GM10266 (cell line): ENCODE measurements around the gene SLC39A3.

ENCODE experiments used
- DNase-seq: peaks from one replicate; pipeline ENCODE4 v3.0.0; 2012; ENCODE audit errors: extremely low spot score
- TF ChIP-seq, protein P1 (sequence below): IDR thresholded peaks from 2 replicates; pipeline ENCODE4 v1.5.1; 2012; ENCODE audit warnings: mild to moderate bottlenecking, low read depth; ENCODE audit not compliant: control insufficient read depth, insufficient read depth; ENCODE audit errors: missing control alignments

The SLC39A3 gene

DNA sequence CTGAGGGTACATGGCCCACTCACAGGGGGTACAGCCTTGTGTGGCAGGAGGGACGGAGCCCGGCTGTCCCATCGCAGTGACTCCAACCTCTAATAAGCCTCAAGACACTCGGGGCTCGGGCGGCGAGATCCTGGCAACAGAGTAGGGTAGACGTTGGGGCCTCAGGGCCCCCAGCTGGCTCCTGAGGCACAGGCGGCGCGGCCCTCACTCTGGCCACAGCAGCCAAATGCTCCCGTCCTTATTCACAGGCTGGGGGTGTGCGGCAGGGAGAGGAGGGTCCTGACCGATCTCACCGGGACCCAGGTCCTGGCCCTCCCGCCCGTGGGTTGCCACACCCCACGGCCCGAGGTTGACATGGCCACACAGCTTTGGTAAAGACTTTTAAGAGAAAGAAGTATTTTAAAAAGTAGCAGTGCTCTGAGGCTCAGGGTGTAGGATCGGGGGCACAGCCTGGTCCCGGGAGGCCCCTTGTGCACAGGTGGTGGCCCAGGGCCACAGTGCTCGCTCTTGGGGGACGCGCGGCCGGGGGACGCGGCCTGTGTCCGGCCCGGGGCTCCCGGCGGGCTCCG is 7.6 kb downstream of the SLC39A3 start:
- no peak for DNase-seq
- TF ChIP-seq, protein P1, sequence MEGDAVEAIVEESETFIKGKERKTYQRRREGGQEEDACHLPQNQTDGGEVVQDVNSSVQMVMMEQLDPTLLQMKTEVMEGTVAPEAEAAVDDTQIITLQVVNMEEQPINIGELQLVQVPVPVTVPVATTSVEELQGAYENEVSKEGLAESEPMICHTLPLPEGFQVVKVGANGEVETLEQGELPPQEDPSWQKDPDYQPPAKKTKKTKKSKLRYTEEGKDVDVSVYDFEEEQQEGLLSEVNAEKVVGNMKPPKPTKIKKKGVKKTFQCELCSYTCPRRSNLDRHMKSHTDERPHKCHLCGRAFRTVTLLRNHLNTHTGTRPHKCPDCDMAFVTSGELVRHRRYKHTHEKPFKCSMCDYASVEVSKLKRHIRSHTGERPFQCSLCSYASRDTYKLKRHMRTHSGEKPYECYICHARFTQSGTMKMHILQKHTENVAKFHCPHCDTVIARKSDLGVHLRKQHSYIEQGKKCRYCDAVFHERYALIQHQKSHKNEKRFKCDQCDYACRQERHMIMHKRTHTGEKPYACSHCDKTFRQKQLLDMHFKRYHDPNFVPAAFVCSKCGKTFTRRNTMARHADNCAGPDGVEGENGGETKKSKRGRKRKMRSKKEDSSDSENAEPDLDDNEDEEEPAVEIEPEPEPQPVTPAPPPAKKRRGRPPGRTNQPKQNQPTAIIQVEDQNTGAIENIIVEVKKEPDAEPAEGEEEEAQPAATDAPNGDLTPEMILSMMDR: no peak

DNA sequence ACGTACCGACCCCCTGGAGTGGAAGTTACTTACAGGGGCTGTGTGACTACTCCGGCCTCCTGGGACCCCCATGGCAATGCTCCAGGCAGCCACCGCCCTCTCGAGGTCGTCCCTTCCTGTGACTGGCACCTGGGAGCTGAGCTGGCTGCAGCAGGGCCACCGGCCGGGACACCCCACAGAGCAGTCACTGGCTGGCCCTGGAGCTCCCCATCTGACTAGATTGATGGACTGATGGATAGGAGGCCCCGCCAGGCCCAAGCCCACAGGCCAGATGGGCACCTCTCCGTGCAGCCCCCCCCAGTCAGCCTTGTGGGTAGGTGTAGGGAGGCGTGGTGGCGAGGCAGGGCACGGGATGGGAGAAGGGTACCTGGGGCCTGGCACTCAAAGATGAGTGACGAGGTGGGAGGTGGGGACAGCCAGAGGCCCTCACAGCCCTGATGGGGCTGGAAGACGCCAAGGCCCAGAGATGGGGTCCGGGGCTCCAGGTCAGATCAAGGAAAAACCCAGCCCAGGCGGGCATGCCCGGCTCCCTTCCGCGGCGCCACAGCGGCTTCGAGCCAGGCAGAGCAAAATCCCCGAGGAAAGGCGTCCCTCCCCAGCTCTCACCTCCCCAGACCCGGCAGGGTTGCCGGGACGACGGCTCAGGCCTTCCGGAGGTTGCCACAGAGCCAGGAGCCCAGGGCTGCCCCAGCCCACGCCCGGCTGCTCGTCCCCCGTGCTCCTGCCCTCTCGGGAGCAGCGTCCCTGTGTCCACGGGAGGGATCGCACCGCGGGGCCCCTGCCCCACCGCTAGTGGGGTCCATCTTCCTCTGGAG is 8.4 kb downstream of the SLC39A3 start:
- TF ChIP-seq, protein P1: no peak
- no peak for DNase-seq

DNA sequence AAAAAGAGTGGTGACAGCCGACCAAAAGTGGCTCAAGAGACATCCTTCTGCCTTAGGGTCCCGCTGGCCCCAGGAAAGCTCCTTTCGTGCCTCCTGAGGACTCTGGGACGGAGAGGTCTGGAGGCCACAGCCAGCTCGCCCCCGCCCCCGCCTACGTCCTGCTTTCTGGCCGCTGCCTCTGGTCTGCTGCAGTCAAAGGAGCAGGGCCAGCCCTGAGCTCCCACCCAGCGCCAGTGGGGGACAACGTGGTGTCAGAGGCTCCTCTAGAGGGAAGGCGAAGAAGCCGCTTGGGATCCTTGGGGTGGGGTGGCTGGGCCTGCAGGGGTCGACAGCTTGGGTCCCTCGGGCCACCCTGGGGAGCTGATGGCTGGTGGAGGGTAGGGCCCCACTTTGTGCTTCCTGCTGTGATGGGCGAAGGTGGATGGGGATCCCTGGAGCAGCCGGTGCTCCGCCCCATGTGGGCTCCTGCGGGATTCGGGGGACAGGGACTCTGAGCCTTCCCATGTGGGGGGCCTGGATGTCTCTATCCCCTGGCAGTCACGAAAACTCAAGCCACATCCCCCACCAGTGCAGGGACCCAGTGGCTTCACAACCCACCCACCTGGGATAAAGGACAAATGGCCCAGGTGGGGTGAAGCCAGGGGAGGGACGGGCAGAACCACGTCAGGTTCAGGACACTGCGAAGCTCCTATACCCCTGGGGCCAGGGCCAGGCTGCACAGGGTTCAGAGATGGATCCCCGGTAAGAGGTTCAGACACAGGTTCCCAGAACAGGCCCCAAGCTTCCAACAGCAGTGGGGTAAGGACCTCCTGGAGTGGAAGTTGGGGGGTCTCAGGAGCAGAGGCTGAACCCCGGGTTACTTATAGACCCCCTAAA is 9.6 kb downstream of the SLC39A3 start:
- TF ChIP-seq, protein P1: no peak
- DNase-seq: no peak

DNA sequence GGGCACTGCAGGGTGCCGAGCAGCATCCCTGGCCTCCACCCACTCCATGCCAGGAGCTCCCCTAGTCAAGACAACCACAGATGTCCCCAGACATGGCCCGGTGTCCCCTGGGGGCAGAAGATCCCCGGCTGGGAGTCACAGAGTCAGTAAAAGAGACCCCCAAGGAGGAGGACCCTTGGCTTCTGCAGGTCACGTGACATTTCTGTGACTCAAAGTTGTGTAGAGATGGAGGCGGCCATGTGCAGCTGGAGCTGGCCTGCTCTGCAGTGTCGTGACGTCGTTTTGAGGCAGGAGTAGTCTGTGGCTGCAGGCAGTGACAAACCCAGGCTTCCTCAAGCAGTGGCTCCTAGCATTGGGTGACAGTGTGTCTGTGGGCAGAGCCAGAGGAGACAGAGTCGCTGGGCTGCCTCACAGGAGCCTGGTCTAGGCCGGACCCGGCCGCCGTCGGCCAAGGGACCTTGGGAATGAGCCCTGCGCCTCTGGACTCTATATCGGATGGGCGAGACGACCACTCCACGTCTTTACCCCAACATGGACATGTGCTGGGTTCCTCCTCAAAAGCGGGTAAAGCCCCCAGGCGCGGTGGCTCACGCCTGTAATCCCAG is 10.9 kb downstream of the SLC39A3 start:
- TF ChIP-seq, protein P1: no peak
- no peak for DNase-seq

DNA sequence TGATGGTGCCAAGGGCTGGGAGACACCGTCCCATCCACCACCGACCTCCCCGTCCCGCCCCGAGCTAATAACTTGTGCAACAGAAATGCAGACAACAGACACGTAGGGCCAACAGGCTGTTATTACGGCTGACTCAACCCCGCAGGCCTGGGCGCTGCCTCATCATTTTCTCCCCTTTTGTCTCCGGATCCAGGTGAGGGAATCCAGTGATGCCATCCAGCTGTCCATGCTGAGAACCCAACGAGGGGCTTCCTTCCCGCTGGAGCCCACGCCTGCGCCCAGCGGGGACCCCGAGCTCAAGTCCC is 12.2 kb downstream of the SLC39A3 start:
- TF ChIP-seq, protein P1: no peak
- DNase-seq: no peak

DNA sequence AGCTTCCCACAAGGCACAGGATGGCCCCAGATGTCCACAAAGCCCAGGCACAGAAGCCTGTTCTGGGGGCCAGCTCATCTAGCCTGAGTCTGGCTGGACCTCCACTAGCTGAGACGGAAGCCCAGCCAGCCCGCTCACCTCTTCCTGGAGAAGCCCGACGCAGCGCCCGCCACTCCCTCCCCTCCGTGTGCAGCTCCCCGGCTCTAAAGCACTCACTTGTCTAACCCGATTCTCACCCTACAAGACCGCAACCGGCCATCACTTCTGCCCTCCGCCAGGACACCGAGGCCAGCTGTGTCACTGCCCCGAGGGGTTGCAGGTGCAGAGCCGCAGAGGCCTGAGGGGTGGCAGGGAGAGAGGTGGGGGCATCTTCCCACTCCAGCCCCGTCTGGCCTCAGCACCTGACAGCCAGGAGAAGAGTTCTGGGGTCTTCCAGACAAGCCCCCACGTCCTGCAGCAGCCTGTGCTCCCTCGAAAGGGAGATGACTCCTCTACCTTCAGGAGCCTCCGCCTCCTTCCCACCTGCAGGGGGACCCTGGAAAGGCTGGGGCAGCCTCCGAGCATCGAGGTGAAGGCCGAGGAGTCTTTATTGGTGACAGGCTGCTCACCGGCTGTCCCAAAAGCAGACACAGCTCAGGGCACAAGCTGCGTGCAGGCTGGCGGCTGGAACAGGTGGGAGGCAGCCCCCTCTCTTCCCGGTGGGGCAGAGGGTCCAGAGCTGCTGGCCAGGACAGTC is 12.7 kb downstream of the SLC39A3 start:
- TF ChIP-seq, protein P1: no peak

More for the DNA sequence above, 12.7 kb downstream of the SLC39A3 start:
- no peak for DNase-seq
